HepG2 (cell line): ENCODE data around the gene DDX19B.

Experiments used
- CTCF ChIP-seq: sonication (generic); formaldehyde crosslinking; IDR thresholded peaks from 2 replicates; pipeline ENCODE4 v1.5.0; 2020; ENCODE audit warnings: mild to moderate bottlenecking, missing genetic modification reagents, moderate library complexity
- ELF4 ChIP-seq: sonication (generic); formaldehyde crosslinking; IDR thresholded peaks from 2 replicates; pipeline ENCODE4 v1.5.0; 2020; ENCODE audit warnings: missing genetic modification reagents, mild to moderate bottlenecking, moderate library complexity, borderline replicate concordance
- NONO ChIP-seq, 2 experiments: fragments of 450-650 bp in 1 of 2; sonication (generic) in 1 of 2; formaldehyde crosslinking in 1 of 2; IDR thresholded peaks in 1 of 2; conservative IDR thresholded peaks in 1 of 2; 2 replicates each; pipeline versions ENCODE4 v1.6.1 to v1.8.0; 2017 to 2022; ENCODE audit warnings: mild to moderate bottlenecking in 1 of 2, missing genetic modification reagents in 1 of 2, moderate library complexity in 1 of 2
- PCBP2 ChIP-seq: fragments of 200-400 bp; formaldehyde crosslinking; optimal IDR thresholded peaks from 2 replicates; pipeline ENCODE3; 2018; ENCODE audit warnings: low read length, low read depth; ENCODE audit not compliant: poor library complexity, severe bottlenecking
- RARG ChIP-seq: sonication (generic); formaldehyde crosslinking; IDR thresholded peaks from 2 replicates; pipeline ENCODE4 v1.4.0; 2020; ENCODE audit warnings: low read depth, mild to moderate bottlenecking, missing genetic modification reagents
- SRSF9 ChIP-seq: fragments of 200-400 bp; formaldehyde crosslinking; IDR thresholded peaks from 2 replicates; pipeline ENCODE4 v1.6.1; 2018; ENCODE audit warnings: borderline replicate concordance, mild to moderate bottlenecking, low read depth, low read length; ENCODE audit not compliant: insufficient read depth, poor library complexity, severe bottlenecking
- ZBTB49 ChIP-seq: sonication (generic); formaldehyde crosslinking; IDR thresholded peaks from 2 replicates; pipeline ENCODE4 v1.4.0; 2020; ENCODE audit warnings: missing genetic modification reagents, borderline replicate concordance
- ZNF230 ChIP-seq: sonication (generic); formaldehyde crosslinking; IDR thresholded peaks from 2 replicates; pipeline ENCODE4 v1.4.0; 2020; ENCODE audit warnings: mild to moderate bottlenecking, missing genetic modification reagents
- ZNF891 ChIP-seq: sonication (generic); formaldehyde crosslinking; IDR thresholded peaks from 2 replicates; pipeline ENCODE4 v1.5.0; 2020; ENCODE audit warnings: mild to moderate bottlenecking, missing genetic modification reagents

GRCh38 chr16:70364399-70364798 lies 65.4 kb downstream of the DDX19B start:
- TF ChIP-seq CTCF = no peak
- TF ChIP-seq ZNF230 = no peak
- no peak for TF ChIP-seq ZNF891 (CRISPR knock-in tag)
- no peak for TF ChIP-seq ZBTB49 (CRISPR knock-in tag)
- TF ChIP-seq SRSF9 = no peak
- no peak for TF ChIP-seq ELF4 (CRISPR knock-in tag)
- no peak for TF ChIP-seq PCBP2
- no peak for TF ChIP-seq NONO (IDR thresholded peaks at IDR 0.05)
- TF ChIP-seq NONO (CRISPR knock-in tag; conservative IDR thresholded peaks at IDR 0.05) = no peak
- TF ChIP-seq RARG = no peak
